IPS-18c (cell line): ENCODE data around the gene PER3.

ENCODE experiments used
- H3K4me3 ChIP-seq: 2 replicates; pipeline ENCODE4 v1.7.0; 2013; ENCODE audit warnings: low read depth, mild to moderate bottlenecking, low read length, moderate library complexity; ENCODE audit not compliant: insufficient read depth
- H3K9me3 ChIP-seq: one replicate; pipeline ENCODE4 v1.6.1; 2013; ENCODE audit warnings: mild to moderate bottlenecking, low read length, moderate library complexity; ENCODE audit not compliant: control insufficient read depth, insufficient read depth

The PER3 gene

GRCh38 chr1:7856345-7856744, 72.3 kb downstream of the PER3 start:
- H3K4me3 ChIP-seq: no peak overlapping the region
- H3K9me3 ChIP-seq: no peaks in the 10 kb centered on the region

DNA sequence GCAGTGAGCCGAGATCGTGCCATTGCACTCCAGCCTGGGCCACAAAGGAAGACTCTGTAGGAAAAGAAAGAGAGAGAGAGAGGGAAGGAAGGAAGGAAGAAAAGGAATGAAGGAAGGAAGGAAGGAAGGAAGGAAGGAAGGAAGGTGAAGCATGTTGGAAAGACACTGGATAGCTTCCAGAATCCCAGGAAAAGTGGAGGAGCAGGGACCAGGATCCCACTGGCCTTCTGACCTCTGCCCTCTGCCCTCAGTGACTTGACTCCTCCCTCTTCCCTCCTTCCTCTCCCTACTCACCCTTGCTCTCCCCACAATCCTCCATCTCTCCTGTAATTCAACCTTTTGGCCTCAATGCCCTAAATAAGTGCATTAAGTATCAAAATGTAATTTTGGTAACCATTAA, 72.9 kb downstream of the PER3 start:
- H3K9me3 ChIP-seq: no peaks in the 10 kb centered on the region

GRCh38 chr1:7857985-7858384, 73.9 kb downstream of the PER3 start:
- Histone ChIP-seq H3K4me3 (no peak overlapping the region), H3K9me3 (no peaks in the 10 kb centered on the region)

More for the DNA sequence above, 72.9 kb downstream of the PER3 start:
- no peak overlapping the region for H3K4me3 ChIP-seq

- Histone ChIP-seq H3K4me3 (no peak overlapping the region), H3K9me3 (no peaks in the 10 kb centered on the region)
Measured at GRCh38 chr1:7859406-7859805, 75.3 kb downstream of the PER3 start.

GRCh38 chr1:7860130-7860529, 76.0 kb downstream of the PER3 start:
- Histone ChIP-seq H3K9me3 (no peaks in the 10 kb centered on the region), H3K4me3 (no peak overlapping the region)

- no peak overlapping the region for H3K4me3 ChIP-seq
- H3K9me3 ChIP-seq: no peaks in the 10 kb centered on the region
Measured at GRCh38 chr1:7861452-7861851, 77.4 kb downstream of the PER3 start.

DNA sequence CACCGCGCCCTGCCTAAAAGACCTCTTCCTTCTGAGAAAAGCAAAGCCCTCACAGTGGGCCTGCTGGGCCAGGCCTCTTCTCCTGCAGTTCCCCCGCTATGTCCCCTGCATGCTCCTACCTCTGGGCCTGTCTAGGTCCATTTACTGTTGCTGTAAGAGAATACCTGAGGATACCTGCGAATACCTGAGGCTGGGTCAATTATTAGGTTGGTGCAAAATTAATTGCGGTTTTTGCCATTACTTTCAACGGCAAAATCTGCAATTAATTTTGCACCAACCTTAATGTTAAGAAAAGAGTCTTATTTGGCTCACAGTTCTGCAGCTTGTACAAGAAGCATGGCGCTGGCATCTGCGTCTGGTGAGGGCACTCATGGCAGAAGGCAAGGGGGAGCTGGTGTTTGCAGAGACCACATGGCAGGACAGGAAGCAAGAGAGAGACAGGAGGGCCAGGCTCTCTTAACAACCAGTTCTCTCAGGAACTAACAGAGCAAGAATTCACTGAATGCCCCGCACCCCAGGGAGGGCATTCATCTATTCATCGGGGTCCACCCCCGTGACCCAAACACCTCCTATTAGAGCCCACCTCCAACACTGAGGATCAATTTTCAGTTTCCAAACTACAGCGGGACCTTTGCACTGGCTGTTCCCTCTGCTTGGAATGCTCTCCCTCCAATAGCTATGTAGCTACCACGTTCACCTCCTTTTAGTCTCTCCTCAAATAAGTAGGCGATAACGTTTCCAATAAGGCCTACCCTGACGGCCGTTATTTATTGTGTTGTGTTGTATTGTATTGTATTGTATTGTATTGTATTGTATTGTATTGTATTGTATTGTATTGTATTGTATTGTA, 78.3 kb downstream of the PER3 start:
- H3K9me3 ChIP-seq: no peaks in the 10 kb centered on the region
- H3K4me3 ChIP-seq: no peak overlapping the region

DNA sequence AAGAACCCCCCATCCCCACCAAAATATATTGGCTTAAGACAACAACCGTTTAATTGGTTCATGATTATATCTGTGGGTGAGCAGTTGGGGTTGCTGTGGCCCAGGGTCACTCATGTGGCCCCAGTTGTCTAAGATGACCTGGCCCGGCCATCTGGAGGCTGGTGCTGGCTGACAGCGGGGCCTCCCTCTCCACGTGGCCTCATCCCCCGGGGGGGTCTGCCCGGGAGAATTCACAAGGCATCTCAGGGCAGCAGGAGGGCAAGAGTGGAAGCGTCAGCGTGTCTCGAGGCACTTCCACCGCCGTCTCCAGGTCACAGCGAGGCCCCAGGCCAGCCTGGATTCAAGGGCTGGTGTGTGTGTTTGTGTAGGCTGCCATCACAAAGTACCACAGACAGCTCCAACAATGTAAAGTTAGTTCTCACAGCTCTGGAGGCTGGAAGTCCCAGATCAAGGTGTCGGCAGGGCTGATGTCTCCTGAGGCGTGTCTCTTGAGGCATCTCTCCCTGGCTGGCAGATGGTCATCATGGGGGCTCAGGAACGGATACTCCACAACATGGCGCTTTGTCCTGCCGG, 79.8 kb downstream of the PER3 start:
- Histone ChIP-seq H3K9me3 (no peaks in the 10 kb centered on the region), H3K4me3 (no peak overlapping the region)

DNA sequence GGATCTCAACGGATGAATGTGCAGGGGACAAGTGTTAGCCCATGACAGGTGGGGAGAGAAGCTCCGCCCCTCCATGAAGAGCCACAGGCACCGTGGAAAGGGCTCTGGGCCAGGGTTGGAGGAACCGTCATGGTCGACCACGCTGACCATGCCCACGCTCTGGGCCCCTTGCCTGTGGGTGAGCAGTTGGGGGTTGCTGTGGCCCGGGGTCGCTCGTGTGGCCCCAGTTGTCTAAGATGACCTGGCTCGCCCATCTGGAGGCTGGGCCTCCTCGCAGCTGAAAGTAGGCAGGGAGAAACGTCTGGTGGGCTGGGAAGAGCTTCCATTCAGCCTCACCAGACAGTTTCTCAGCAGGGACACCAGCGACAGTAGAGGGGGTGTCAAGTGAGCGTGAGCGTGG, 81.9 kb downstream of the PER3 start:
- Histone ChIP-seq H3K9me3 (no peaks in the 10 kb centered on the region), H3K4me3 (no peak overlapping the region)

DNA sequence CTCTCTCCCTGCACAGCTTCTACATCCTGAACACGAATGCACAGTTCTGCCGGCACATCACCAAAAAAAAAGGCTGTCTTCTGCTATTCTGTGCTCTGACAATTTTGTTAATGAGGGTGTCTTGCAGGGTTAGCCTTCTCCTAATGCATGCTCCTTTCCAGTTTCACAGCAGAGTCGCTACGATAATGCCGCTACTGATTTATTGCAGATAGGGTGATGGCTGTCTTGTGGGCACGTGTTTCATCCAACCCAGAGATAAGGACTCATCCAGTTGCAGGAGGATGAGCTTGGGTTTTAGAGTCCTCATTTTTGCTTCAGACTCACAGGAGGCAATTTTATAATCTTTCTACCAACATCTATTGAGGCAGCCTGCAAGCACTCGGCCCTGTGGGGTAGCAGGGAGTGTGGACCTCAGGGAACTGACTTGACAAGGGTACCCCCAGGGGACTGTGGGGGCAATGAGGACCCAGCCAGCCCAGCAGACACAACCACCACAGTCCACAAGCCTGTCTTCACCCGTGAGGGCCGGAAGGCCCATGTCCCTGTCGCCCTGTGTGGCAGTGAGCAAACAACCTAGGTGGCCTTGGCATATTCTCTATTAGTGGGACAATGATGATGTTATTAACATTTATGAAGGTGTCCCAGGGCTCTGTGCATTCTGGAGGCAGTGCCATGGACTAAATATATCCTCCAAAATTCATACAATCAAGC, 84.1 kb downstream of the PER3 start:
- H3K9me3 ChIP-seq: no peaks in the 10 kb centered on the region

GRCh38 chr1:7869136-7869920, 85.2 kb downstream of the PER3 start:
- H3K4me3 ChIP-seq: no peak overlapping the region
- H3K9me3 ChIP-seq: no peaks in the 10 kb centered on the region

More for the DNA sequence above, 84.1 kb downstream of the PER3 start:
- H3K4me3 ChIP-seq: no peak overlapping the region

DNA sequence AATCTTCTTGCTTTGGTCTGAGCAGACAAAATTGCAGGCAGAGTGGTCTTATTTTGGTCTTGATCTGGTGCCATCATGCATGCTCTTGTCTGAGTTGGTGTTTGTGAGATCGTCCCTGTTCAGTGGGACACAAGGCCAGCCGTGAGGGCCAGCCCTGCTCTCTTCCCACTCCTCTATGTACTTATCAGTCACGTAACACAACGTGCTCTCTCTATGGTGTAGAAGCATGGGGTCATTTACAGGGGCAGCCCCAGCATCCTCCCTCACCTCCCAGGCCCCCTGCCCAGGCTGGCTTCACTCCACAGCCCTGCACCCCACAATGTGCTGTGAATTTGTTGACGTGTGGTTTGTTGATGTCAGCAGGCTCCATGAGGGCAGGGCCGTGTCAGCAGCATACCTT, 87.0 kb downstream of the PER3 start:
- Histone ChIP-seq H3K4me3 (no peak overlapping the region), H3K9me3 (no peaks in the 10 kb centered on the region)

GRCh38 chr1:7873801-7874795, 90.0 kb downstream of the PER3 start:
- no peak overlapping the region for H3K4me3 ChIP-seq
- no peaks in the 10 kb centered on the region for H3K9me3 ChIP-seq

- no peak overlapping the region for H3K4me3 ChIP-seq
- no peaks in the 10 kb centered on the region for H3K9me3 ChIP-seq
Measured at GRCh38 chr1:7878027-7878426, 93.9 kb downstream of the PER3 start.

DNA sequence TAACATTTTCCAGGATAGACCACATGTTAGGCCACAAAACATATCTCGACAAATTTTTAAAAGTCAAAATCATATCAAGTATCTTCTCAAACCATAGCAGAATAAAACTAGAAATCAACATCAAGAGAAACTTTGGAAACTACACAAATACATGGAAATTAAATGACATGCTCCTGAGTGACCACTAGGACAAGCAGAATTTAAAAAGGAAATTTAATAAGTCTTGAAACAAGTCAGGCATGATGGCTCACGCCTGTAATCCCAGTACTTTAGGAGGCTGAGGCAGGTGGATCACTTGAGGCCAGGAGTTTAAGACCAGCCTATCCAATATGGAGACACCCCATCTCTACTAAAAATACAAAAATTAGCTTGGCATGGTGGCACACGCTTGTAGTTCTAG, 95.1 kb downstream of the PER3 start:
- no peaks in the 10 kb centered on the region for H3K9me3 ChIP-seq
- H3K4me3 ChIP-seq: no peak overlapping the region

DNA sequence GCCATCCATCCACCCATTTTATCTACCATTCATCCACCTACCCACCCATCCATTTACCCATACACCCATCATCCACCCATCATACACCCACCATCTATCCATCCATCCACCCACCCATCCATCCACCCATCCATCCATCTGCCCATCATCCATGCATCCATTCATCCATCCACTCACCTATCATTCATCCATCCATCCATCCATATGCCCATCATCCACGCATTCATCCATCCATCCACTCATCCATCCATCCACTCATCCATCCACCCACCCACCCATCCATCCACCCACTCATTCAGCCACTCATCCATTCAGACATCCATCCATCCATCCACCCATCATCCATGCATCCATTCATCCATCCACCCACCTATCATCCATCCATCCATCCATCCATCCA, 100.7 kb downstream of the PER3 start:
- no peak overlapping the region for H3K4me3 ChIP-seq
- H3K9me3 ChIP-seq: no peaks in the 10 kb centered on the region
